ENCODE results near the gene TOMM20L. TPM values are rescaled to one million over a fixed set of nuclear protein-coding genes. Genes with fewer than 3 reads are reported as not detected.

The TOMM20L gene
- total RNA-seq, 1 donor from 2014 or later, result not detected

- Histone ChIP-seq H3K27ac (no peak overlapping the region), H3K9me3 (no peaks in the 10 kb centered on the region), H3K4me1 (no peaks in the 10 kb centered on the region), H3K4me3 (no peak overlapping the region), H3K27me3 (no peaks in the 10 kb centered on the region), H3K36me3 (peaks cover 0 to 57% of the 10 kb centered on the region in 2 donors)
- no peak for DNase-seq (ENCODE audit: extremely low spot score in 2 of 2)
- intact Hi-C loops (cut with DNase I), result no loop called here
- TF ChIP-seq POLR2A (IDR thresholded peaks at IDR 0.05) (no peak), CTCF (IDR thresholded peaks at IDR 0.05) (no peak), POLR2AphosphoS5 (IDR thresholded peaks at IDR 0.05; ENCODE audit: insufficient read depth in 1 of 2, low read depth in 1 of 2) (no peak)
Observed at GRCh38 chr14:58362798-58363412, 32.8 kb upstream of the TOMM20L start.

GRCh38 chr14:58364316-58364715 is 31.4 kb upstream of the TOMM20L start:
- intact Hi-C loops (cut with DNase I), result no loop called here
- no peaks in the 10 kb centered on the region for H3K27me3 ChIP-seq
- H3K27ac ChIP-seq, result no peak overlapping the region
- DNase-seq (ENCODE audit: extremely low spot score in 2 of 2), result no peak
- H3K9me3 ChIP-seq, result no peaks in the 10 kb centered on the region
- no peak overlapping the region for H3K4me3 ChIP-seq
- H3K4me1 ChIP-seq, result no peaks in the 10 kb centered on the region
- peaks cover 0 to 64% of the 10 kb centered on the region in 2 donors for H3K36me3 ChIP-seq
- TF ChIP-seq POLR2A (IDR thresholded peaks at IDR 0.05) (no peak), CTCF (IDR thresholded peaks at IDR 0.05) (no peak), POLR2AphosphoS5 (IDR thresholded peaks at IDR 0.05; ENCODE audit: insufficient read depth in 1 of 2, low read depth in 1 of 2) (no peak)

- Histone ChIP-seq H3K4me1 (no peaks in the 10 kb centered on the region), H3K4me3 (no peak overlapping the region), H3K9me3 (no peaks in the 10 kb centered on the region), H3K36me3 (peaks cover 0 to 57% of the 10 kb centered on the region in 2 donors), H3K27ac (no peak overlapping the region), H3K27me3 (no peaks in the 10 kb centered on the region)
- intact Hi-C loops (cut with DNase I), result no loop called here
- no peak for TF ChIP-seq CTCF (IDR thresholded peaks at IDR 0.05)
- no peak for TF ChIP-seq POLR2AphosphoS5 (IDR thresholded peaks at IDR 0.05; ENCODE audit: insufficient read depth in 1 of 2, low read depth in 1 of 2)
- no peak for TF ChIP-seq POLR2A (IDR thresholded peaks at IDR 0.05)
- no peak for DNase-seq (ENCODE audit: extremely low spot score in 2 of 2)
Observed at GRCh38 chr14:58367296-58367695, 28.4 kb upstream of the TOMM20L start.

GRCh38 chr14:58368956-58369355 is 26.8 kb upstream of the TOMM20L start:
- intact Hi-C loops (cut with DNase I), result no loop called here
- DNase-seq (ENCODE audit: extremely low spot score in 2 of 2), result no peak
- peaks cover 0 to 66% of the 10 kb centered on the region in 2 donors for H3K36me3 ChIP-seq

More at GRCh38 chr14:58368956-58369355, 26.8 kb upstream of the TOMM20L start:
- no peak for TF ChIP-seq POLR2AphosphoS5 (IDR thresholded peaks at IDR 0.05; ENCODE audit: insufficient read depth in 1 of 2, low read depth in 1 of 2)
- TF ChIP-seq POLR2A (IDR thresholded peaks at IDR 0.05), result no peak
- TF ChIP-seq CTCF (IDR thresholded peaks at IDR 0.05), result no peak
- H3K4me1 ChIP-seq, result no peaks in the 10 kb centered on the region
- no peak overlapping the region for H3K27ac ChIP-seq
- H3K27me3 ChIP-seq, result no peaks in the 10 kb centered on the region
- H3K9me3 ChIP-seq, result no peaks in the 10 kb centered on the region
- no peak overlapping the region for H3K4me3 ChIP-seq
